ENCODE measurements around the gene XYLT1.
A peak's percentile ranks its signal among the peaks of the same experiment; 100 is the strongest.
"Not testable (repeated sequence)": the region's sequence is repeated elsewhere in the genome, so short reads cannot be mapped to it uniquely, and the experiment has no call there.

Gene XYLT1

GRCh38 chr16:17482341-17482740, 11.6 kb upstream of the XYLT1 start:
- not testable (repeated sequence) for H3K27ac ChIP-seq (ENCODE audit: low read length); H3K9me3 ChIP-seq (ENCODE audit: control insufficient read depth, low read depth, low read length); H3K9ac ChIP-seq (ENCODE audit: low read length); H3K27me3 ChIP-seq (ENCODE audit: control insufficient read depth, insufficient read depth, low read length); H3K4me3 ChIP-seq (ENCODE audit: low read length); H3K4me1 ChIP-seq (ENCODE audit: control insufficient read depth, low read depth, low read length); H3K36me3 ChIP-seq (ENCODE audit: control insufficient read depth, low read depth, low read length)

DNA sequence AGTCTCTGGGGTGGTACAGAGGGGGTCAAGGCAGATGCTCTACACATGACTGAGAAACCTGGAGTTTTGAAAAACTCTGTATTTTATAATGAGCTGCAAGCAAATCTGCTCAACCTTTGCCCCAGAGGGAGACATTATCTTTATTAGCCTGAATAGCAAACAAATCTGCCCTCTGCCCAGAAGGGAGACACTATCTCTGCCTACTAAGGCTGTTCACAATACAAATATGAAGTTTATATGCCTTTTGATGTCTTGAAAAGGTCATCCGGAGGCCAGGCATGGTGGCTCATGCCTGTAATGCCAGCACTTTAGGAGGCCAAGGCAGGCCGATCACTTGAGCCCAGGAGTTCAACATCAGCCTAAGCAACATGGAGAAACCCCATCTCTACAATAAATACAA, 11.0 kb upstream of the XYLT1 start:
- no peak overlapping the region for H3K27ac ChIP-seq (ENCODE audit: low read length)
- no peaks in the 10 kb centered on the region for H3K27me3 ChIP-seq (ENCODE audit: control insufficient read depth, insufficient read depth, low read length)
- no peaks in the 10 kb centered on the region for H3K9me3 ChIP-seq (ENCODE audit: control insufficient read depth, low read depth, low read length)
- H3K36me3 ChIP-seq (ENCODE audit: control insufficient read depth, low read depth, low read length), result no peaks in the 10 kb centered on the region
- H3K4me1 ChIP-seq (ENCODE audit: control insufficient read depth, low read depth, low read length), result no peaks in the 10 kb centered on the region
- no peak overlapping the region for H3K4me3 ChIP-seq (ENCODE audit: low read length)
- no peak overlapping the region for H3K9ac ChIP-seq (ENCODE audit: low read length)

DNA sequence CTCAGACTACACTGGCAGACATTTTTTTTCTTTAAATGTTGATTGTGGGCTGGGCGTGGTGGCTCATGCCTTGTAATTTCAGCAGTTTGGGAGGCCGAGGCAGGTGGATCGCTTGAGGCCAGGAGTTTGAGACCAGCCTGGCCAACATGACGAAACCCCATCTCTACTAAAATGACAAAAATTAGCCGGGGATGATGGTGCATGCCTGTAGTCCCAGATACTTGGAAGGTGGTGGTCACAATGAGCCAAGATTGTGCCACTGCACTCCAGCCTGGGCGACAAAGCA, 6.4 kb upstream of the XYLT1 start:
- not testable (repeated sequence) for H3K9ac ChIP-seq (ENCODE audit: low read length); H3K27ac ChIP-seq (ENCODE audit: low read length); H3K9me3 ChIP-seq (ENCODE audit: control insufficient read depth, low read depth, low read length); H3K27me3 ChIP-seq (ENCODE audit: control insufficient read depth, insufficient read depth, low read length); H3K4me3 ChIP-seq (ENCODE audit: low read length); H3K4me1 ChIP-seq (ENCODE audit: control insufficient read depth, low read depth, low read length); H3K36me3 ChIP-seq (ENCODE audit: control insufficient read depth, low read depth, low read length)

GRCh38 chr16:17476414-17477259, 5.9 kb upstream of the XYLT1 start:
- Histone ChIP-seq H3K36me3 (ENCODE audit: control insufficient read depth, low read depth, low read length) (no peaks in the 10 kb centered on the region), H3K27ac (ENCODE audit: low read length) (no peak overlapping the region), H3K9ac (ENCODE audit: low read length) (no peak overlapping the region), H3K27me3 (ENCODE audit: control insufficient read depth, insufficient read depth, low read length) (peaks cover 6% of the 10 kb centered on the region), H3K4me3 (ENCODE audit: low read length) (no peak overlapping the region), H3K4me1 (ENCODE audit: control insufficient read depth, low read depth, low read length) (no peaks in the 10 kb centered on the region), H3K9me3 (ENCODE audit: control insufficient read depth, low read depth, low read length) (no peaks in the 10 kb centered on the region)

- Histone ChIP-seq H3K4me3 (ENCODE audit: low read length) (no peak overlapping the region), H3K27ac (ENCODE audit: low read length) (no peak overlapping the region), H3K36me3 (ENCODE audit: control insufficient read depth, low read depth, low read length) (no peaks in the 10 kb centered on the region), H3K9me3 (ENCODE audit: control insufficient read depth, low read depth, low read length) (no peaks in the 10 kb centered on the region), H3K9ac (ENCODE audit: low read length) (no peak overlapping the region), H3K27me3 (ENCODE audit: control insufficient read depth, insufficient read depth, low read length) (peaks cover 13% of the 10 kb centered on the region), H3K4me1 (ENCODE audit: control insufficient read depth, low read depth, low read length) (peaks cover 4% of the 10 kb centered on the region)
Observed at GRCh38 chr16:17475104-17475503, 4.3 kb upstream of the XYLT1 start.

DNA sequence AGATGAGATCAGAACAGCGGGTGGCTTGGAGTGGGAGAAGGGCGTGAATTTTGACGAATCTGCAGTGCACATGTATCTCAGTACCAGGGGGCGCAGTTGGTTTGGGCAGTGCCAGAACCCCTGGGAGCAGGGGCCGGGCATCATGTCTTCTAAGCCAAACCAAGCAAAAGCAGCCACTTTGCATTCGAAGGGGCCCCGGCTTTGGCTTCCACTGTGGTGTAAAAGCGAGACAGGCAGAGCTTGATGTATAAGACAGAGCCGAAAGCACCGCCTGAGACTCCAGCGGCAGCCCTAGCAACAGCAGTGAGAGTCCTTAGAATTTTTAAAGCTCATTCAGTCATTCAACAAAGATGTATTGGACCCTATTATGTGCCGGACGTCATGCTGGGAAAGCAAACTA, 3.8 kb upstream of the XYLT1 start:
- Histone ChIP-seq H3K27me3 (ENCODE audit: control insufficient read depth, insufficient read depth, low read length) (peaks cover 18% of the 10 kb centered on the region), H3K4me1 (ENCODE audit: control insufficient read depth, low read depth, low read length) (peaks cover 6% of the 10 kb centered on the region), H3K36me3 (ENCODE audit: control insufficient read depth, low read depth, low read length) (no peaks in the 10 kb centered on the region), H3K9ac (ENCODE audit: low read length) (no peak overlapping the region), H3K27ac (ENCODE audit: low read length) (no peak overlapping the region), H3K9me3 (ENCODE audit: control insufficient read depth, low read depth, low read length) (no peaks in the 10 kb centered on the region), H3K4me3 (ENCODE audit: low read length) (no peak overlapping the region)

DNA sequence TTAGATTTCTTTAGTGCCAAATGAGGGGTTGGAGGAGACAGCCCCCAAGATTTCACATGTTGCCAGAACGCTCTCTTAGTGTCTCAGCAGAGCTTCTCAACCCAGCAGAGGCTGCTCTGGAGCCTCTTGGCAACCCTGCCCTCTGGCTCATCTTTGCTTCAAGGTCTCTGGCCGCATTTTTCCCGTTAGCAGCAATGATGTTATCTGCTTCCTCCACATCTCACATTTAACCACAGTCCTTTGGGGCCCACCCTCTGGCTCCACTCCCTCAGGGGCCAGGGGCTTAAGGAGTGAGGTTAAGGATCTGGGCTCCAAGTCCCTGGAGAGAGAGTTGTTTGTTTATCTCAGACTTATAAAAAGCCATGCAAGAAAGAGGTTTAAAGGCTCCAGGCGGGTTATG, 3.3 kb upstream of the XYLT1 start:
- Histone ChIP-seq H3K4me3 (ENCODE audit: low read length) (no peak overlapping the region), H3K27me3 (ENCODE audit: control insufficient read depth, insufficient read depth, low read length) (peaks cover 24% of the 10 kb centered on the region), H3K9me3 (ENCODE audit: control insufficient read depth, low read depth, low read length) (no peaks in the 10 kb centered on the region), H3K36me3 (ENCODE audit: control insufficient read depth, low read depth, low read length) (no peaks in the 10 kb centered on the region), H3K27ac (ENCODE audit: low read length) (no peak overlapping the region), H3K9ac (ENCODE audit: low read length) (no peak overlapping the region), H3K4me1 (ENCODE audit: control insufficient read depth, low read depth, low read length) (peaks cover 12% of the 10 kb centered on the region)

- Histone ChIP-seq H3K27me3 (ENCODE audit: control insufficient read depth, insufficient read depth, low read length) (peaks cover 34% of the 10 kb centered on the region), H3K36me3 (ENCODE audit: control insufficient read depth, low read depth, low read length) (no peaks in the 10 kb centered on the region), H3K9me3 (ENCODE audit: control insufficient read depth, low read depth, low read length) (no peaks in the 10 kb centered on the region), H3K4me3 (ENCODE audit: low read length) (no peak overlapping the region), H3K4me1 (ENCODE audit: control insufficient read depth, low read depth, low read length) (peaks cover 32% of the 10 kb centered on the region), H3K27ac (ENCODE audit: low read length) (no peak overlapping the region), H3K9ac (ENCODE audit: low read length) (no peak overlapping the region)
Observed at GRCh38 chr16:17471719-17472461, 1.1 kb upstream of the XYLT1 start.

GRCh38 chr16:17470182-17470907, 415 bp downstream of the XYLT1 start:
- H3K27me3 ChIP-seq (ENCODE audit: control insufficient read depth, insufficient read depth, low read length), result peaks cover 34% of the 10 kb centered on the region
- no peaks in the 10 kb centered on the region for H3K9me3 ChIP-seq (ENCODE audit: control insufficient read depth, low read depth, low read length)
- H3K4me1 ChIP-seq (ENCODE audit: control insufficient read depth, low read depth, low read length), result peaks cover 45% of the 10 kb centered on the region
- H3K9ac ChIP-seq (ENCODE audit: low read length), result peak overlapping the region; percentile 29
- no peak overlapping the region for H3K27ac ChIP-seq (ENCODE audit: low read length)
- peak overlapping the region; percentile 53 for H3K4me3 ChIP-seq (ENCODE audit: low read length)
- H3K36me3 ChIP-seq (ENCODE audit: control insufficient read depth, low read depth, low read length), result no peaks in the 10 kb centered on the region

DNA sequence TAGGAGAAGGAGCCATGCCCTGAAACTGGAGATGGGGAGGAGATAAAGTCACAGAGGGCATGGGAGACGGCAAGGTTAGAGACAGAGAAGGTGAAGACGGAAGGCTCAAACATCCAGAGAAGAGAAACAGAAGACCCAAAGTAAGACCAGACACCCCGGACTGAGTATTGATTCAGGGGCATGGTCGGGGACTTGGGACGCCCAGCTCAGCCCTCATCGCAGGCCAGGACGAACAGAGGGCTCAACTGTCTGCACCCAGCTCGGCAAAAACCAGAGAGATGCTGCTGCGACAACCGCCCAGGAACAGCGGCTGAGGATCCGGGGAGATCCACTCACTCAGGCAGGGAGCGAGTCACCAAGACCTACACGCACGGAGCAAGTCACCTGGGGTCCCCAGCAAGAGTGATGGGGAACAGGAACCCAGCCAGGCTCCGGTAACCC, 999 bp downstream of the XYLT1 start:
- Histone ChIP-seq H3K4me1 (ENCODE audit: control insufficient read depth, low read depth, low read length) (peaks cover 48% of the 10 kb centered on the region), H3K9me3 (ENCODE audit: control insufficient read depth, low read depth, low read length) (no peaks in the 10 kb centered on the region), H3K36me3 (ENCODE audit: control insufficient read depth, low read depth, low read length) (no peaks in the 10 kb centered on the region), H3K27me3 (ENCODE audit: control insufficient read depth, insufficient read depth, low read length) (peaks cover 34% of the 10 kb centered on the region), H3K27ac (ENCODE audit: low read length) (no peak overlapping the region), H3K4me3 (ENCODE audit: low read length) (peak overlapping the region; percentile 53), H3K9ac (ENCODE audit: low read length) (peak overlapping the region; percentile 29)

DNA sequence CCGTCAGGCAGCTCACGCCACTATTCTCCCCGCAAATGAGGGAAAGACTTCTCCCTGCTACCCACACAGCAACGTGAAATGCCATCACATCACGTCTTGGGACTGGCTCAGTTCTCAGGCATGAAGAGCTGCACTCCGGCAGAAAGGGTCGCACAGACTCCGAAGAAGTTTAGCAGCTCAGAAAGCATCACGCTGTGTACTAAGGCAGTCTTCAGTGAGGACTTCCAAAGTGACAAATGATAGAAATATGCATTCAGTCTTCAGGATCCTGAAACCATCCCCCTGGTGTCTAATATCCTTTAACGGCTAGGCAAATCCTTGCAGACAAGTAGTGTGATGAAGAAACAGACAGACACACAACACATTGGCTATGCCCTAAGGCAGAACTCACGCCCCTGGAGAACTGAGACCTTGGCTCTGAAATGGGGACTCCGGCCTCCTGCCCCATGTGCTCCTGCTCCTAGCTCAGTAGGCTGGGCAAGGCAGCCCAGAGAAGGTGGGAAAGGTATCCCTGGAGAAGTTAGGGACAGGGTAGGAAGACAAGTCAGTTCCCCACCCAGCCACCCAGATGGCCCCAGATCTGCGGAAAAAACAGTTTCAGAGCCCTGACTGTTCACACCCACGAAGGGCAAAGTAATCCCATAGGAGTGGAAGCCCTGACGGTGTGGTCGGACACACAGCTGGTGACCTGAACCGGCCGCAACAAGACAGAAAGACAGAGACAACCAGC, 1.6 kb downstream of the XYLT1 start:
- Histone ChIP-seq H3K4me3 (ENCODE audit: low read length) (peak overlapping the region; percentile 53), H3K4me1 (ENCODE audit: control insufficient read depth, low read depth, low read length) (peaks cover 48% of the 10 kb centered on the region), H3K27ac (ENCODE audit: low read length) (no peak overlapping the region), H3K9ac (ENCODE audit: low read length) (no peak overlapping the region), H3K9me3 (ENCODE audit: control insufficient read depth, low read depth, low read length) (no peaks in the 10 kb centered on the region), H3K36me3 (ENCODE audit: control insufficient read depth, low read depth, low read length) (no peaks in the 10 kb centered on the region), H3K27me3 (ENCODE audit: control insufficient read depth, insufficient read depth, low read length) (peaks cover 34% of the 10 kb centered on the region)

Data from iPS-18a (cell line).